ENCODE measurements around the gene MCEMP1.

MCEMP1 gene

DNA sequence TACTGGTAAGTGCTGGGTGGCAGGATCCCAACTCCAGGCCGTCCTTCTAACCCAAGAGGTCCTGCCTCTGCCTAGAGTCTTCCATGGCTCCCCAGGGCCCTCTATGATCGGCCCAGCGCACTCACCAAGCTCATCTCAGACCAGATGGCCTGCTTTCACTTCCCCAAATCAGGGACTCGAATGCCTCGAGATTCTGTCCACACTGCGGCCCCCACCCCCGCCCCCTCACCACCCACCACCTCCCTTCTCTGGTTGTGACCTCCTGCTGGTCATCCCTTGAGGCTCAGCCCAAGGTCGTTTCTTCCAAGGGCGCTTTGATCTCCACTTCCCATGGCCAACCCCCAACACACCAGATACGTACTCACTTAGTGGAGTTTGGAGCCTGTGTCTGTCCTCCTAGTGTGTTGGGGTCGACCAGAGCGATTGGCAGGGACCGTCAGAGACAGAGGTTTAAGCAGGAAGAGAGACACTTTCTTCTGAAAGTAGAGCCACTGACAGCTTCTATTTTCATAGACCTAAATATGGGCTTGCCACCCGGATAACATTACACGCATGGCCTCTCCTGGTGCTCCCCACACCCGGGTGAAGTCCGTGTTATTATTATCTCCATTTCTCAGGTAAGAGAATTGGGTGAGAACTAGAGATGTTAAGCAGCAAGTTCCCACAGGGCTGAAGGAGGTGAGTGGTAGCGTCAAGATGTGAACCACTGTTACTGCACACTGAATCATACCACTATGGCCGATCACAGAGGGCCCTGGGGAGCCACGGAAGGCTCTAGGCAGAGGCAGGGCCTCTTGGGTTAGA is 25.0 kb downstream of the MCEMP1 start, which contains the start of gene FCER2:
TSS of gene FCER2 (minus strand) at position 478 of the 804 bp plus-strand sequence. CDS start 2,371 bp downstream, outside the sequence.
- Histone ChIP-seq H3K36me3 (replicated peaks) (no peaks in the 10 kb centered on the region), H3K9me3 (no peaks in the 10 kb centered on the region), H3K4me3 (no peak within 1 kb of the TSS), H3K27me3 (ENCODE audit: low read depth) (peaks cover 16% of the 10 kb centered on the region), H3K4me1 (no peaks in the 10 kb centered on the region)
- DNase-seq (ENCODE audit: low spot score in 2 of 2), result no peak
- in situ Hi-C loops (cut with MboI; ENCODE audit: low sequenced_read_pairs), result no loop called here

DNA sequence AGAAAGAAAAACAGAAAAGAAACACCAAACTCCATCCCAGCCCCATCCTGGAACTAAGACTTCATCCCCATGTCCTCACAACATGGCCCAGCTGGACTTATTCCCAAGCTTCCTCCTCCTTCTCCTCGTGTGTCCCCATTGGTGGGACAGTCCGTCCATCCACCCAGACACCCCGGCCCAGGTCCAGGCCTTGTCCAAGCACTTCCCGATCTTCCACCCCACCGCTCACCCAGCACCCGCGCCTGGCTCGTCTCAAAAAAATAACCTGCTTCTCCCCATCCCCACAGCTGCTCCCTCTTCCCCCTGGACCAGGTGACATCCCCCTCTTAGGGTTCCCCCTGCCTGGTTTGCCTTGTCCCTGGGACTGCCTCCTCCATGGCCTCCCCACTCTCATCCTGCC is 26.4 kb downstream of the MCEMP1 start:
- no peaks in the 10 kb centered on the region for H3K4me1 ChIP-seq
- in situ Hi-C loops (cut with MboI; ENCODE audit: low sequenced_read_pairs), result no loop called here
- H3K36me3 ChIP-seq (replicated peaks), result no peaks in the 10 kb centered on the region
- DNase-seq (ENCODE audit: low spot score in 2 of 2), result no peak
- no peak overlapping the region for H3K4me3 ChIP-seq
- no peaks in the 10 kb centered on the region for H3K9me3 ChIP-seq
- H3K27me3 ChIP-seq (ENCODE audit: low read depth), result peaks cover 7% of the 10 kb centered on the region

DNA sequence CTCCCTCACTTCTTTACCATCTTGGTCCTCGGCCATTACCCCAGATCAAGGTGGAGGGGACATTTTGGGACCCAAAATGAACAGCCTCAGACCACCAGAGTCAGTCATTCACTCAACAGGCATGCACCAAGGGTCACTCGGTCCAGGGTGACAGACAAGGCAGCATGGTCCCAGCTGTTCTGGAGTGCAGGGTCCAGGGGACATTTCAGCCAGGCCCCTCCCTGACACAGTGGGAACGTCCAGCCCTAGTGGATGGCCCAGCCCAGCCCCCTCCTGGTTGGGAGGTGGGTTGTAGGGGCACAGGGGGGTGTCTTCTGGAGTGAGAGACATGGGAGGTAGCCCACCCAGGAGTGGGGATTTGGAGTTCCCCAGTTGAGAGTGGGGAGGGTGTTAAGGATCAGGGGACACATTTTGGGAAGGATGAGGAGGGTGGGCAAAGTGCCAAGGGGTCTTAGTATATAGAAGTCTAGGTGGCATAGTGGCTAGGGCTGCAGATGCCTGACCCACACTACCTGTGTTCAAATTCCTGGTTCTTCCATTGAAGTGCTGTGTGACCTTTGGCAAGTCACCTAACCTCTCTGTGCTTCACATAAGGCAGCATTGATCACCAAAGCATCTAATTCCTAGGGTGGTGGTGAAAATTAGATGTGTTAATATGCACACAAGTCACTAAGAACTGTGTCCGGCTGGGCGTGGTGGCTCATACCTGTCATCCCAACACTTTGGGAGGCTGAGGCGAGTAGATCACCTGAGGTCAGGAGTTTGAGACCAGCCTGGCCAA is 27.6 kb downstream of the MCEMP1 start:
- no peaks in the 10 kb centered on the region for H3K36me3 ChIP-seq (replicated peaks)
- H3K9me3 ChIP-seq, result no peaks in the 10 kb centered on the region
- DNase-seq (ENCODE audit: low spot score in 2 of 2), result no peak
- no peaks in the 10 kb centered on the region for H3K4me1 ChIP-seq
- no peaks in the 10 kb centered on the region; the same call in 1 of the 2 replicates for H3K27me3 ChIP-seq (ENCODE audit: low read depth)
- H3K4me3 ChIP-seq, result no peak overlapping the region
- in situ Hi-C loops (cut with MboI; ENCODE audit: low sequenced_read_pairs), result loop anchor here (5.0 kb wide), 1 partner anchor 73 kb away; no protein-coding TSS in a partner anchor

DNA sequence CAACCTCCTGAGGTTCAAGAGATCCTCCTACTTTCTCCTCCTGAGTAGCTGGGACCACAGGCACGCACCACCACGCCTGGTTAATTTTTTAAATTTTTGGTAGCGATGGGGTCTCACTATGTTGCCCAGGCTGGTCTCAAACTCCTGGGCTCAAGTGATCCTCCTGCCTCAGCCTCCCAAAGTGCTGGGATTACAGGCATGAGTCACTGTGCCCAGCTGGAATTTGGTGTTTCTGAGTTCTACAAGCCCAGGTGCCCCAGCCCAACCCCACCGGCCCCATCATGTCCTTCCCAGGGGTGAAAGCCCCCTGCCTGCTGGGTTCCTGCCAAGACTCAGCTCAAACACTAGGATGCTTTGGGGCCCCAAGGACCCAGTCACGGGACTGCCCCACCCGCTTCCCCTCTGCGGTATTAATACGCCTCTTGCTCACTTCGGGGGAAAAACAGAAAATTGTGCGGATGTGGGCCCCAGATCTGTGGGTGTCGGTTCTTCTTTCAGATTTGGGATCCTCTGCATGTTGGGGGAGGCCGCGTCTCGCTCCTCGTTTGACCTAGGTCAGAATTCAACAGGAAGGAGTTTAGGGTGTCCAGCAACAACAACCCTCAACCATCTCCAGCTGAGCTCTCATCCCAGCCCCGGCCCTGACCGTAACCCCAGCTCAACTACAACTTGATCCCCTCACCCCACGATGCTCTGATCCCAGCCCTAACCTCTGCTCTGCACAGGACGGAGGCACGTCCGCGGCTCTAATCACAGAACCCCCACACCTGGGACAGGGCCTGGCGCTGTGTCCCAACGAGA is 28.7 kb downstream of the MCEMP1 start:
- H3K36me3 ChIP-seq (replicated peaks), result no peaks in the 10 kb centered on the region
- DNase-seq (ENCODE audit: low spot score in 2 of 2), result no peak
- no peaks in the 10 kb centered on the region for H3K4me1 ChIP-seq
- no peaks in the 10 kb centered on the region for H3K9me3 ChIP-seq
- no peaks in the 10 kb centered on the region; the same call in 1 of the 2 replicates for H3K27me3 ChIP-seq (ENCODE audit: low read depth)
- no peak overlapping the region for H3K4me3 ChIP-seq
- in situ Hi-C loops (cut with MboI; ENCODE audit: low sequenced_read_pairs), result loop anchor here (5.0 kb wide), 1 partner anchor 72 kb away; no protein-coding TSS in a partner anchor

DNA sequence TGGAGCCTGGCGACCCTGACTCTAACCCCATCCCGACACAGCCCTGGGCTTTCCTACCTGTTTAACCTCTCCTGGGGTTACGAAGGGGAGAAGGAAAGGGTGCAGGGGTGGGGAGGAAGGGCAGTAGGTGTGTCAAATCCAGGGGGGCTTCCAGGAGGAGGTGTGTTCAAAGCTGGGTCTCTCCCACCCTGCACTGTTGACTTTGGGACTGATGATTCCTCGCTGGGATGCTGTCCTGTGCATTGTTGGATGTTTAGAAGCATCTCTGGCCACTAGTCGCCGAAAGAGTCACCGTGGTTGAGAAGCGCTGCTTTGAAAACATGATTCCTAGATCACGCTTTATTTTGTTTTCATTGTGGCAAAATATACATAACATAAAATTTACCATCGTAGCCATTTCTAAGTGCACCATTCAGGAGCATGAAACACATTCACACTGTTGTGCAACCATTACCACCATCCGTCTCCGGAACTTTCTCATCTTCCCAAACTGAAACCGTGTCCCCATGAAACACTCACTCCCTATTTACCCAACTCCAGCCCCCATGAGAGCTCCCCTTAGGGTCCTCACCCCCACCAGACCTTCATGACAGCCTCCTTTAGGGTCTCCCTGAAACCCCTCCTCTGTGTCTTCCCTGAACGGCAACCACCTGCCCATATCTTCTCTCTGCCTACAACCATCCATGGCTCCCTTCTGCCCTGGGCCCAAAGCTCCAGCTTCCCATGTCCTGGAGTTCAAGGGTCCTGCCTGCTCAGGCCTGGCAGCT is 29.5 kb downstream of the MCEMP1 start:
- in situ Hi-C loops (cut with MboI; ENCODE audit: low sequenced_read_pairs), result loop anchor here (5.0 kb wide), 1 partner anchor 71 kb away; no protein-coding TSS in a partner anchor

DNA sequence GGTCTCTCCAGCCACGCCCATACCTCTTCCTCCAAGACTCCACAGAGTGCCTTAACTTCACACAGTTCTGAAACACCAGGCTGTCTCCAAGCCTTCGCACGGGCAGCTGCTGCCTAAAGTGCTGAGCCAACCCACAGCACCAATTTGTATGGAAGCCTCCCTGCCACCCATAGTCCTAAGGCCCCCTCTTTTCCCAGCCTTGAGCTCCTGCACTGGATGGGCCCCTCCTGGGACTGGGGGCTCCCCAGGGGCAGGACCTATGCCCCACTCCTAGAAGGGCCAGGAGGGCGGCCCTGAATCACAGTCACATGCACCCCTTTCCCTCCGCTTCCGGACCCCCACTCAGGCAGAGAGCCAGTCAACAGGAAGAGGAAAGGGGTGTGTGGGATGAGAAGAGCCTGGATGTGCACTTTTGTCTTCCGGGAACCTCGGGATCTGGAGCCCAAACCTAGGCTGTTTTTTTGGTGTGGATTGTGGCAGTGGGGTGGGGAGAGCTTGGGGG is 30.1 kb downstream of the MCEMP1 start:
- no peaks in the 10 kb centered on the region for H3K4me1 ChIP-seq
- in situ Hi-C loops (cut with MboI; ENCODE audit: low sequenced_read_pairs), result loop anchor here (5.0 kb wide), 1 partner anchor 70 kb away; no protein-coding TSS in a partner anchor

More for the DNA sequence above, 29.5 kb downstream of the MCEMP1 start:
- H3K9me3 ChIP-seq, result no peaks in the 10 kb centered on the region
- no peak overlapping the region for H3K4me3 ChIP-seq
- no peak for DNase-seq (ENCODE audit: low spot score in 2 of 2)
- no peaks in the 10 kb centered on the region for H3K36me3 ChIP-seq (replicated peaks)
- no peaks in the 10 kb centered on the region for H3K4me1 ChIP-seq
- no peaks in the 10 kb centered on the region; the same call in 1 of the 2 replicates for H3K27me3 ChIP-seq (ENCODE audit: low read depth)

DNA sequence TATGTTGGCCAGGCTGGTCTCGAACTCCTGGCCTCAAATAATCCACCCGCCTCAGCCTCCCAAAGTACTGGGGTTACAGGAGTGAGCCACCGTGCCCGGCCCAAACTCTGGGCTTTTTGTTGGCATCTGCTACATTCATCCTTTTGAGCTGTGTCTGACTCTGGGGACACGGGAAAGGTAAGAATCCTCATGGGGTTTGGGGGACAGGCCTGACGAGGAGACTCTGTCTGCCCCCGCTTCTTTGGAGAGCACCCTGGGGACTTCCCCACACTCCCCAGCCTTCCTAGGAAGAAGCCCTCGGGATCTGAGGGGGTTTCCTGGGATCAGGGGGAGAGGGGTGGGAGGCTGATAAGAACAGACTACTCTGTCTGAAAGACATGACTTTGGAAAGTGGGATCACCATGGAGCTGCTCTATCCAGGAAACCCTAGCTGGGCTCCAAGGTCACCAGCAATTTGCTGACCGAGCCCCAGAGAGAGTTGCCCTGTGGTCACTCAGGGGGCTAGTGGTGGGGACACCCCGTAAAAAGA is 33.1 kb downstream of the MCEMP1 start:
- Histone ChIP-seq H3K4me3 (no peak overlapping the region), H3K36me3 (replicated peaks) (no peaks in the 10 kb centered on the region), H3K9me3 (no peaks in the 10 kb centered on the region), H3K4me1 (no peaks in the 10 kb centered on the region), H3K27me3 (ENCODE audit: low read depth) (no peaks in the 10 kb centered on the region)
- no peak for DNase-seq (ENCODE audit: low spot score in 2 of 2)
- in situ Hi-C loops (cut with MboI; ENCODE audit: low sequenced_read_pairs), result loop anchor here (5.0 kb wide), 1 partner anchor 67 kb away; no protein-coding TSS in a partner anchor

More for the DNA sequence above, 30.1 kb downstream of the MCEMP1 start:
- H3K36me3 ChIP-seq (replicated peaks), result no peaks in the 10 kb centered on the region
- no peaks in the 10 kb centered on the region; the same call in 1 of the 2 replicates for H3K27me3 ChIP-seq (ENCODE audit: low read depth)
- DNase-seq (ENCODE audit: low spot score in 2 of 2), result no peak
- H3K9me3 ChIP-seq, result no peaks in the 10 kb centered on the region
- no peak overlapping the region for H3K4me3 ChIP-seq

DNA sequence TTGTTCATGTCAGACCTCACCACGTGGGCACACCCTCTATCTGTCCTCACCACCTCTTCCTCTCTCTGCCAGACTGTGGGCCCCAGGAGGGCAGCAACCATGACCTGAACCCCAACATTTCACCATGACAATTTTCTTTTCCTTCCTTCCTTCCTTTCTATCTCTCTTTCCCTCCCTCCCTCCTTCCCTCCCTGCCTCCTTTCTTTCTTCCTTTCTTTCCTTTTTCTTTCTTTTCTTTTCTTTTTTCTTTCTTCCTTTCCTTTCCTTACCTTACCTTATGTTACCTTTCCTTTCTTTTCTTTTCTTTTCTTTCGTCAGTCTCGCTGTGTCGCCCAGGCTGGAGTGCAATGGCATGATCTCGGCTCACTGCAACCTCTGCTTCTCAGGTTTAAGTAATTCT is 33.7 kb downstream of the MCEMP1 start:
- no peaks in the 10 kb centered on the region for H3K4me1 ChIP-seq
- DNase-seq (ENCODE audit: low spot score in 2 of 2), result no peak
- no peaks in the 10 kb centered on the region for H3K36me3 ChIP-seq (replicated peaks)
- in situ Hi-C loops (cut with MboI; ENCODE audit: low sequenced_read_pairs), result no loop called here
- H3K27me3 ChIP-seq (ENCODE audit: low read depth), result no peaks in the 10 kb centered on the region
- H3K4me3 ChIP-seq, result no peak overlapping the region
- H3K9me3 ChIP-seq, result no peaks in the 10 kb centered on the region

DNA sequence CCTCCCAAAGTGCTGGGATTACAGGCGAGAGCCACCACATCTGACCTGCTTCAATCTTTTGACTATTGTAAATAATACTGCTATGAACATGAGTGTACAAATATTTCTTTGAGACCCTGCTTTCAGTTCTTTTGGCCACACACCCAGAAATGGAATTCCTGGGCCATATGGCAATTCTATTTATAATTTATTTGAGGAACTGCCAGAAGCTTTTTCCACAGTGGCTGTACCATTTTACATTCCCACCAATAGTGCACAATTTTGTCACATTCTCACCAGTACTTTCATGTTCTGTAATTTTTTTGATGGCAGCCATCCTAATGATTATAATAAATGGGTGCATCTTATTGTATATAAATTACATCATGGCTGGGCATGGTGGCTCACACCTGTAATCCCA is 38.8 kb downstream of the MCEMP1 start:
- DNase-seq (ENCODE audit: low spot score in 2 of 2), result no peak
- no peaks in the 10 kb centered on the region for H3K9me3 ChIP-seq
- H3K27me3 ChIP-seq (ENCODE audit: low read depth), result no peaks in the 10 kb centered on the region
- no peaks in the 10 kb centered on the region for H3K36me3 ChIP-seq (replicated peaks)
- H3K4me1 ChIP-seq, result no peaks in the 10 kb centered on the region
- H3K4me3 ChIP-seq, result no peak overlapping the region
- in situ Hi-C loops (cut with MboI; ENCODE audit: low sequenced_read_pairs), result no loop called here

DNA sequence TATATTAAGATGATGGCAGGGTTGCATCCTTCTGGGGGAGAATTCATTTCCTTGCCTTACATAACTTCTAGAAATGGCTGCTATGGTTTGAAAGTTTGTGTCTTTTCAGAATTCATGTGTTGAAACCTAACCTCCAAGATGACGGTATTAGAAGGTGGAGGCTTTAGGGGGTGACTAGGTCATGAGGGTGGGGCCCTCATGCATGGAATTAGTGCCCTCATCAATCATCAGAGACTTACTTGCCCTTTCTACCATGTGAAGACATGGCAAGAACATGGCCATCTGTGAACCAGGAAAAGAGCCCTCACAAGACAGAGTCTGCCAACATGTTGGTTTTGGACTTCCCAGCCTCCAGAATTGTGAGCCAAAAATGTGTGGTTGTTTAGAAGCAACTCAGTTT is 39.9 kb downstream of the MCEMP1 start:
- no peak overlapping the region for H3K4me3 ChIP-seq
- no peaks in the 10 kb centered on the region for H3K27me3 ChIP-seq (ENCODE audit: low read depth)
- H3K9me3 ChIP-seq, result no peaks in the 10 kb centered on the region
- no peaks in the 10 kb centered on the region for H3K36me3 ChIP-seq (replicated peaks)
- no peaks in the 10 kb centered on the region for H3K4me1 ChIP-seq
- in situ Hi-C loops (cut with MboI; ENCODE audit: low sequenced_read_pairs), result no loop called here
- no peak for DNase-seq (ENCODE audit: low spot score in 2 of 2)

DNA sequence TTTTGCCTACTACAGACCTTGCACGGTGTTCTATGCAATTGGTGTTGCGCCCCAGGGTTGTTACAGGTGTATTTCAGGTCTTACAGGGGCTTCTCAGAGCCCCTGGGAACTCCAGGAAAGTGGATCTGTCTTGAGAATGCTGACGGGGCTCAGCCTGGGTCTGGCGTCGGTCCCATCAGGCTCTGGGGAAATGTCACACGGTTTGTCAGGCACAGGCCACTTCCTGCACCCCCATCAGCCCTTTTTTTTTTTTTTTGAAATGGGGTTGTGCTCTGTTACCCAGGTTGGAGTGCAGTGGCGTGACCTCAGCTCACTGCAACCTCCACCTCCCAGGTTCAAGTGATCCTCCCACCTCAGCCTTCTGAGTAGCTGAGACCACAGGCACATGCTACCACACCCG is 41.8 kb downstream of the MCEMP1 start:
- Histone ChIP-seq H3K4me3 (no peak overlapping the region), H3K36me3 (replicated peaks) (no peaks in the 10 kb centered on the region), H3K27me3 (ENCODE audit: low read depth) (no peaks in the 10 kb centered on the region), H3K4me1 (no peaks in the 10 kb centered on the region), H3K9me3 (no peaks in the 10 kb centered on the region)
- in situ Hi-C loops (cut with MboI; ENCODE audit: low sequenced_read_pairs), result no loop called here
- no peak for DNase-seq (ENCODE audit: low spot score in 2 of 2)

DNA sequence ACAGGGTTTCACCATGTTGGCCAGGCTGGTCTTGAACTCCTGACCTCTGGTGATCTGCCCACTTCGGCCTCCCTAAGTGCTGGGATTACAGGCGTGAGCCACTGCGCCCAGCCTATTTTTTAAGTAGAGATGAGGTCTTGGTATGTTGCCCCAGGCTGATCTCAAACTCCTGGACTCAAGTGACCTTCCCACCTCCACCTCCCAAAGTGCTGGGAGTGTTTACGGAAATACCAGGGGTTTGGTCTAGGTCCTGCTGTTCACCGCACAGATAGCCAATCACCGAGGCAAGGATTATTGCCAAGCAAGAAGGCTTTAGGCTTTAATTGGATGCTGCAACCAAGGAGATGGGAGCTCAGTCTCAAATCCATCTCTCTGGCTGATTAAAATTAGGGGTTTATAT is 43.5 kb downstream of the MCEMP1 start:
- no peaks in the 10 kb centered on the region for H3K4me1 ChIP-seq
- no peak for DNase-seq (ENCODE audit: low spot score in 2 of 2)
- H3K9me3 ChIP-seq, result no peaks in the 10 kb centered on the region
- H3K36me3 ChIP-seq (replicated peaks), result no peaks in the 10 kb centered on the region
- H3K4me3 ChIP-seq, result no peak overlapping the region
- in situ Hi-C loops (cut with MboI; ENCODE audit: low sequenced_read_pairs), result no loop called here
- H3K27me3 ChIP-seq (ENCODE audit: low read depth), result no peaks in the 10 kb centered on the region

Data from HAP-1 (cell line).